IMR-90 (cell line): ENCODE data around the gene RASAL1. TPM values are rescaled to one million over a fixed set of nuclear protein-coding genes. Genes with fewer than 3 reads are reported as not detected.

ENCODE experiments used
- ATAC-seq: fragments of 200-7000 bp; cut with Tn5 transposase; 2 replicates; pipeline ENCODE4 v1.9.1; 2020; ENCODE audit warnings: low read depth, mild to moderate bottlenecking, moderate library complexity
- BruUV-seq: library from RNA; stranded (reverse); fragments of 400-500 nt; replicated peaks from 2 replicates; lab custom pipeline; 2021; lab: Mats Ljungman, UMichigan
- CTCF ChIA-PET: fragments of 300-600 bp; formaldehyde crosslinking; extraction: SDS; loops from one replicate; lab custom pipeline; 2021; ENCODE audit warnings: antibody characterized with exemption; lab: Yijun Ruan, JAX
- POLR2A ChIA-PET: fragments of 300-600 bp; sonication (Branson Sonifier 250); formaldehyde crosslinking; loops from one replicate; lab custom pipeline; 2022; ENCODE audit warnings: antibody characterized with exemption; ENCODE audit not compliant: unreplicated experiment; lab: Charles Lee
- DNase-seq: peaks from one replicate; pipeline ENCODE4 v3.0.0; 2013
- H2AFZ ChIP-seq: replicated peaks from 2 replicates; pipeline ENCODE3; 2013; ENCODE audit warnings: low read length, mild to moderate bottlenecking; ENCODE audit not compliant: poor library complexity
- H2AK5ac ChIP-seq: 2 replicates; pipeline ENCODE4 v1.6.1; 2013; ENCODE audit warnings: low read depth, low read length, inconsistent platforms
- H2AK9ac ChIP-seq: replicated peaks from 2 replicates; pipeline ENCODE3; 2013; ENCODE audit warnings: mild to moderate bottlenecking, low read depth, low read length, moderate library complexity; ENCODE audit not compliant: poor library complexity
- H2BK120ac ChIP-seq: 2 replicates; pipeline ENCODE4 v1.6.1; 2013; ENCODE audit warnings: low read depth, low read length, inconsistent platforms
- H2BK15ac ChIP-seq: 3 replicates; pipeline ENCODE4 v1.6.1; 2013; ENCODE audit warnings: low read depth, low read length, inconsistent platforms
- H2BK20ac ChIP-seq: 2 replicates; pipeline ENCODE4 v1.6.1; 2013; ENCODE audit warnings: low read depth, mild to moderate bottlenecking, inconsistent platforms, low read length, moderate library complexity
- H2BK5ac ChIP-seq: 2 replicates; pipeline ENCODE4 v1.6.1; 2013; ENCODE audit warnings: mild to moderate bottlenecking, low read depth, low read length, inconsistent platforms; ENCODE audit not compliant: poor library complexity, severe bottlenecking
- H3K14ac ChIP-seq: replicated peaks from 2 replicates; pipeline ENCODE4 v1.6.1; 2013; ENCODE audit warnings: low read depth, low read length, inconsistent platforms
- H3K18ac ChIP-seq: 2 replicates; pipeline ENCODE4 v1.6.1; 2013; ENCODE audit warnings: low read depth, low read length, control low read depth
- H3K23ac ChIP-seq: 2 replicates; pipeline ENCODE4 v1.6.1; 2013; ENCODE audit warnings: low read depth, low read length, inconsistent platforms
- H3K27ac ChIP-seq: 2 replicates; pipeline ENCODE4 v1.5.1; 2013; ENCODE audit warnings: mild to moderate bottlenecking, control low read depth, low read length; ENCODE audit not compliant: insufficient read depth
- H3K27me3 ChIP-seq: 2 replicates; pipeline ENCODE4 v1.6.1; 2013; ENCODE audit warnings: low read length; ENCODE audit not compliant: control insufficient read depth, insufficient read depth
- H3K36me3 ChIP-seq: 2 replicates; pipeline ENCODE4 v1.6.1; 2013; ENCODE audit warnings: low read length, mixed read lengths; ENCODE audit not compliant: control insufficient read depth, insufficient read depth
- H3K4ac ChIP-seq: 2 replicates; pipeline ENCODE4 v1.6.1; 2013; ENCODE audit warnings: low read depth, low read length, inconsistent platforms
- H3K4me1 ChIP-seq: 2 replicates; pipeline ENCODE4 v1.6.1; 2013; ENCODE audit warnings: low read length, mixed read lengths; ENCODE audit not compliant: control insufficient read depth, insufficient read depth
- H3K4me2 ChIP-seq: 2 replicates; pipeline ENCODE4 v1.6.1; 2013; ENCODE audit warnings: low read depth, mild to moderate bottlenecking, control low read depth, low read length, moderate library complexity
- H3K4me3 ChIP-seq: 2 replicates; pipeline ENCODE4 v1.5.1; 2013; ENCODE audit warnings: low read depth, mild to moderate bottlenecking, control low read depth, low read length, moderate library complexity; ENCODE audit not compliant: insufficient read depth
- H3K56ac ChIP-seq: 2 replicates; pipeline ENCODE4 v1.6.1; 2013; ENCODE audit warnings: low read length, inconsistent platforms; ENCODE audit not compliant: insufficient read depth; ENCODE audit errors: extremely low read depth
- H3K79me1 ChIP-seq, 2 experiments: 2 replicates each; pipeline ENCODE4 v1.6.1; 2013; ENCODE audit warnings: low read length in 2 of 2, inconsistent platforms in 1 of 2, low read depth in 1 of 2
- H3K9ac ChIP-seq: 2 replicates; pipeline ENCODE4 v1.6.1; 2013; ENCODE audit warnings: low read depth, low read length, control low read depth
- H3K9me1 ChIP-seq: 2 replicates; pipeline ENCODE4 v1.6.1; 2013; ENCODE audit warnings: low read length, inconsistent platforms; ENCODE audit not compliant: insufficient read depth
- H3K9me3 ChIP-seq: 2 replicates; pipeline ENCODE4 v1.6.1; 2013; ENCODE audit warnings: low read length; ENCODE audit not compliant: control insufficient read depth, insufficient read depth
- H4K20me1 ChIP-seq: 2 replicates; pipeline ENCODE4 v1.6.1; 2013; ENCODE audit warnings: low read length, inconsistent platforms; ENCODE audit not compliant: insufficient read depth
- H4K5ac ChIP-seq: 2 replicates; pipeline ENCODE4 v1.6.1; 2013; ENCODE audit warnings: mild to moderate bottlenecking, low read depth, low read length, control low read depth
- H4K8ac ChIP-seq, 2 experiments: 2 replicates each; pipeline ENCODE4 v1.6.1; 2013; ENCODE audit warnings: low read depth in 2 of 2, low read length in 2 of 2, control low read depth in 1 of 2, inconsistent platforms in 1 of 2
- H4K91ac ChIP-seq: 2 replicates; pipeline ENCODE4 v1.6.1; 2013; ENCODE audit warnings: low read depth, low read length, inconsistent platforms; ENCODE audit not compliant: insufficient read depth
- BHLHE40 ChIP-seq: fragments of 150-350 bp; IDR thresholded peaks from 2 replicates; pipeline ENCODE4 v1.6.1; 2016; ENCODE audit warnings: mild to moderate bottlenecking, low read depth, low read length
- CEBPB ChIP-seq: IDR thresholded peaks from 2 replicates; pipeline ENCODE4 v1.6.1; 2012; ENCODE audit warnings: low read depth, low read length, improper control_type of control experiment
- CHD1 ChIP-seq: IDR thresholded peaks from 2 replicates; pipeline ENCODE4 v1.6.1; 2012; ENCODE audit warnings: low read depth, low read length, improper control_type of control experiment
- FOS ChIP-seq: fragments of 150-350 bp; IDR thresholded peaks from 2 replicates; pipeline ENCODE4 v1.6.1; 2016; ENCODE audit warnings: low read depth, low read length
- MAFK ChIP-seq: IDR thresholded peaks from 2 replicates; pipeline ENCODE4 v1.6.1; 2012; ENCODE audit warnings: low read depth, low read length, improper control_type of control experiment
- MAZ ChIP-seq: IDR thresholded peaks from 2 replicates; pipeline ENCODE4 v1.6.1; 2012; ENCODE audit warnings: low read depth, mild to moderate bottlenecking, low read length, improper control_type of control experiment, moderate library complexity, borderline replicate concordance
- MXI1 ChIP-seq: IDR thresholded peaks from 2 replicates; pipeline ENCODE4 v1.6.1; 2012; ENCODE audit warnings: low read depth, mild to moderate bottlenecking, low read length, moderate library complexity, borderline replicate concordance
- NFE2L2 ChIP-seq: fragments of 150-350 bp; IDR thresholded peaks from 2 replicates; pipeline ENCODE4 v1.6.1; 2016; ENCODE audit warnings: low read depth, mild to moderate bottlenecking, low read length
- POLR2A ChIP-seq: IDR thresholded peaks from 2 replicates; pipeline ENCODE4 v1.6.1; 2012; ENCODE audit warnings: mild to moderate bottlenecking, low read depth, low read length
- RAD21 ChIP-seq: IDR thresholded peaks from 2 replicates; pipeline ENCODE4 v1.6.1; 2012; ENCODE audit warnings: low read length, improper control_type of control experiment
- RFX5 ChIP-seq: IDR thresholded peaks from 2 replicates; pipeline ENCODE4 v1.8.0; 2012; ENCODE audit warnings: low read depth, mild to moderate bottlenecking, low read length, moderate library complexity
- SMC3 ChIP-seq: fragments of 150-350 bp; IDR thresholded peaks from 2 replicates; pipeline ENCODE4 v1.6.1; 2016; ENCODE audit warnings: low read depth, mild to moderate bottlenecking, antibody characterized with exemption, low read length, moderate library complexity
- WGBS, 2 experiments: methylation state at CpG; one replicate each; pipeline versions ENCODE4 v1.1.5 to v1.1.7; 2013; ENCODE audit warnings: missing lambda C conversion rate in 2 of 2; ENCODE audit not compliant: insufficient read length in 1 of 2; ENCODE audit errors: extremely low coverage in 2 of 2; 5-methylcytosine and 5-hydroxymethylcytosine counted together
- dilution Hi-C: fragments of 300-500 bp; cut with HindIII; formaldehyde crosslinking; loops from one replicate; pipeline ENCODE4 v1.14.3; 2018; ENCODE audit warnings: low sequenced_read_pairs; ENCODE audit not compliant: unreplicated experiment
- in situ Hi-C: fragments of 300-500 bp; cut with MboI; formaldehyde crosslinking; loops from 3 replicates; pipeline ENCODE4 v1.14.3; 2019; ENCODE audit warnings: low sequenced_read_pairs, inconsistent platforms, mixed read lengths
- intact Hi-C: fragments of 100-400 bp; cut with micrococcal nuclease; formaldehyde crosslinking; loops from 2 replicates; pipeline ENCODE4 v1.10.0; 2022
- polyA plus RNA-seq, 3 experiments: library from polyadenylated mRNA; depleted of rRNA; stranded (reverse); fragments of >200 nt; gene quantifications; 2 replicates each; pipeline ENCODE4 v1.2.3, GENCODE V29; 2012; ENCODE audit warnings: low replicate concordance in 1 of 3
- total RNA-seq: library from RNA; depleted of rRNA; stranded (reverse); fragments of >200 nt; gene quantifications from 2 replicates; pipeline ENCODE4 v1.2.3, GENCODE V29; 2012
- TF ChIP-seq, protein P1 (sequence below): fragments of 150-350 bp; IDR thresholded peaks from 2 replicates; pipeline ENCODE4 v1.6.1; 2017; ENCODE audit warnings: mild to moderate bottlenecking, antibody characterized with exemption, low read length, low read depth
- TF ChIP-seq, protein P2 (sequence below): fragments of 150-350 bp; IDR thresholded peaks from 2 replicates; pipeline ENCODE4 v1.6.1; 2016; ENCODE audit warnings: low read depth, mild to moderate bottlenecking, low read length, moderate library complexity, borderline replicate concordance
- TF ChIP-seq, protein P3 (sequence below): conservative IDR thresholded peaks from 2 replicates; pipeline ENCODE4 v1.5.1; 2012; ENCODE audit warnings: mild to moderate bottlenecking, low read depth, low read length, improper control_type of control experiment

The RASAL1 gene
- total and polyA plus RNA-seq, 2 of the 4 experiments (the other 2 are of a cell fraction): not detected

DNA sequence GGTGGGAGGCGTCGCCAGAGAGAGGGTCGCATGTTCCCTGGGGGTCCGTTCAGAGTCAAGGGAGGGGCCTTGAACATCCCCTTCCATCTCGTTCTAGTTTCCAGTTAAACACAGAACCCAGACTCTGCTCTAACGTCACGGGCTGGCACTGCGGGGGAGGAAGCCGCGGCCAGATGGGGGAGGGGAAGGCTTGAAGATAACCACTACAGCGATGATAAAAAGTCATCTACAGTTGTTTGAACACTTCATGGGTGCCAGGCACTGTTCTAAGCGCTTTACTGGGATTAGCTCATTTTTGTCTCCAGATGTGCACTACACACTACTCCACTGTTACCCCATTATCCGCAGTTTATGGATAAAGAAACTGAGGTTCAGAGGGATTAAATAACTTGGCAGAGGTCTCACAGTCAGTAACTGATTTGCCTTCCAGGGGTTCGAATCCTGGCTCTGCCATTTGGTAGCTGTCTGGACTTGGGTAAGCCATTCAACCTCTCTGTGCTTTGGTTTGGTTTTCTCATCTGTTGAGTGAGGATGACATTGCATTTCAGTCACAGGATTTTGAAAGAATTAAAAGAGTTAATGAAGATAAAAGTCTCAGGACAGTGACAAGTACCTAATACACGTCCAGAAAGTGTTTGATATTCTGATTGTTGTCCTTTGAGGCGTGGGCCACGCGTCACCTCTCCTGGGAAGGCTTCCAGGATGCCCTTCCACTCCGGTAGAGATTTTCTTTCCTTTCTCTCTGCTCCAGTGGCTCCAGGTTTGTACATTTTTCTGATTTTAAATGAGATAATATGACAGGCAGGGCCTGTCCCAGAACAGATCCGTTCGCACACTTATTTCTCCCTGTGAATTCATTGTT lies 798 bp upstream of the RASAL1 start:
- CTCF ChIA-PET: interaction anchor here (1.2 kb wide), 1 partner anchor 18 kb away, joined by 3 read pairs; no protein-coding TSS in a partner anchor
- TF ChIP-seq, protein P1, sequence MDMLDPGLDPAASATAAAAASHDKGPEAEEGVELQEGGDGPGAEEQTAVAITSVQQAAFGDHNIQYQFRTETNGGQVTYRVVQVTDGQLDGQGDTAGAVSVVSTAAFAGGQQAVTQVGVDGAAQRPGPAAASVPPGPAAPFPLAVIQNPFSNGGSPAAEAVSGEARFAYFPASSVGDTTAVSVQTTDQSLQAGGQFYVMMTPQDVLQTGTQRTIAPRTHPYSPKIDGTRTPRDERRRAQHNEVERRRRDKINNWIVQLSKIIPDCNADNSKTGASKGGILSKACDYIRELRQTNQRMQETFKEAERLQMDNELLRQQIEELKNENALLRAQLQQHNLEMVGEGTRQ: no peak
- TF ChIP-seq MXI1 (no peak), RAD21 (no peak), NFE2L2 (no peak), CEBPB (no peak), POLR2A (no peak), MAZ (no peak), FOS (no peak), SMC3 (no peak), CHD1 (no peak), MAFK (no peak), BHLHE40 (no peak), RFX5 (no peak)
- TF ChIP-seq, protein P2, sequence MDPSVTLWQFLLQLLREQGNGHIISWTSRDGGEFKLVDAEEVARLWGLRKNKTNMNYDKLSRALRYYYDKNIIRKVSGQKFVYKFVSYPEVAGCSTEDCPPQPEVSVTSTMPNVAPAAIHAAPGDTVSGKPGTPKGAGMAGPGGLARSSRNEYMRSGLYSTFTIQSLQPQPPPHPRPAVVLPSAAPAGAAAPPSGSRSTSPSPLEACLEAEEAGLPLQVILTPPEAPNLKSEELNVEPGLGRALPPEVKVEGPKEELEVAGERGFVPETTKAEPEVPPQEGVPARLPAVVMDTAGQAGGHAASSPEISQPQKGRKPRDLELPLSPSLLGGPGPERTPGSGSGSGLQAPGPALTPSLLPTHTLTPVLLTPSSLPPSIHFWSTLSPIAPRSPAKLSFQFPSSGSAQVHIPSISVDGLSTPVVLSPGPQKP: no peak
- TF ChIP-seq, protein P3, sequence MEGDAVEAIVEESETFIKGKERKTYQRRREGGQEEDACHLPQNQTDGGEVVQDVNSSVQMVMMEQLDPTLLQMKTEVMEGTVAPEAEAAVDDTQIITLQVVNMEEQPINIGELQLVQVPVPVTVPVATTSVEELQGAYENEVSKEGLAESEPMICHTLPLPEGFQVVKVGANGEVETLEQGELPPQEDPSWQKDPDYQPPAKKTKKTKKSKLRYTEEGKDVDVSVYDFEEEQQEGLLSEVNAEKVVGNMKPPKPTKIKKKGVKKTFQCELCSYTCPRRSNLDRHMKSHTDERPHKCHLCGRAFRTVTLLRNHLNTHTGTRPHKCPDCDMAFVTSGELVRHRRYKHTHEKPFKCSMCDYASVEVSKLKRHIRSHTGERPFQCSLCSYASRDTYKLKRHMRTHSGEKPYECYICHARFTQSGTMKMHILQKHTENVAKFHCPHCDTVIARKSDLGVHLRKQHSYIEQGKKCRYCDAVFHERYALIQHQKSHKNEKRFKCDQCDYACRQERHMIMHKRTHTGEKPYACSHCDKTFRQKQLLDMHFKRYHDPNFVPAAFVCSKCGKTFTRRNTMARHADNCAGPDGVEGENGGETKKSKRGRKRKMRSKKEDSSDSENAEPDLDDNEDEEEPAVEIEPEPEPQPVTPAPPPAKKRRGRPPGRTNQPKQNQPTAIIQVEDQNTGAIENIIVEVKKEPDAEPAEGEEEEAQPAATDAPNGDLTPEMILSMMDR: no peak

More for the DNA sequence above, 798 bp upstream of the RASAL1 start:
- Histone ChIP-seq H3K9me1 (no peaks in the 10 kb centered on the region), H3K27ac (no peak overlapping the region), H2AK9ac (no peak overlapping the region), H3K4me2 (no peak overlapping the region), H3K36me3 (no peaks in the 10 kb centered on the region), H3K56ac (no peak overlapping the region), H2BK20ac (no peak overlapping the region), H2BK15ac (no peak overlapping the region), H3K23ac (no peak overlapping the region), H3K4me1 (no peaks in the 10 kb centered on the region), H4K91ac (no peak overlapping the region), H3K27me3 (peaks cover 1% of the 10 kb centered on the region; the same call in 1 of the 2 replicates), H3K79me1 (no peaks in the 10 kb centered on the region), H3K4ac (no peak overlapping the region), H2BK5ac (no peak overlapping the region), H3K14ac (no peak overlapping the region), H3K9me3 (no peaks in the 10 kb centered on the region), H2AK5ac (no peak overlapping the region), H2BK120ac (no peak overlapping the region), H4K5ac (no peak overlapping the region), H3K18ac (no peak overlapping the region), H4K20me1 (no peaks in the 10 kb centered on the region), H4K8ac (no peak overlapping the region), H2AFZ (no peak overlapping the region), H3K9ac (no peak overlapping the region), H3K4me3 (no peak overlapping the region)
- ATAC-seq (no peak), DNase-seq (no peak)
- intact Hi-C loops: no loop called here
- no TSS peak for BruUV-seq
- in situ Hi-C loops: no loop called here
- dilution Hi-C loops: no loop called here
- POLR2A ChIA-PET: no interaction called here
- WGBS, 2 experiments: 58% methylated on average over 2 of the region's 21 CpGs; no CpG with 5 or more reads in 1 of the 2 experiments
